22Rv1 (cell line): ENCODE results near the gene NOD1.

Experiments
- H3K27ac ChIP-seq: fragments of 450-650 bp; 2 replicates; pipeline ENCODE4 v1.5.1; 2017
- ZFX ChIP-seq: fragments of 450-650 bp; IDR thresholded peaks from 2 replicates; pipeline ENCODE4 v1.6.1; 2017; ENCODE audit warnings: antibody characterized with exemption, borderline replicate concordance
- TF ChIP-seq, protein P1 (sequence below): fragments of 450-650 bp; IDR thresholded peaks from 2 replicates; pipeline ENCODE4 v1.5.1; 2017; ENCODE audit warnings: mild to moderate bottlenecking

Gene NOD1

DNA sequence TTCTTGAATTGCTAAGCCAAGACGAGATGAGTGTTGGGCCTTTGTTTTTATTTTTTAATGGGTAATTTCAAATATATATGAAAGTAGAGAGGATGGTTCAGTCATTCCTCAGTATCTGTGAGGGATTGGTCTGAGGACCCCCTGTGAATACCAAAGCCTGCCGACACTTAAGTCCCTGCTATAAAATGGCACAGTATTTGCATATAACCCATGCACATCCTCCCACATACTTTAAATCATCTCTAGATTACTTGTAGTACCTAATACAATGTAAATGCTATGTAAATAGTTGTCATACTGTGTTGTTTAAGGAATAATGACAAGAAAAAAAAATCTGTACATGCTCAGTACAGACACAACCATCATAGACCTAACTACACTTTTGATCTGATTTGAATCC, 73.4 kb downstream of the NOD1 start:
- TF ChIP-seq, protein P1, sequence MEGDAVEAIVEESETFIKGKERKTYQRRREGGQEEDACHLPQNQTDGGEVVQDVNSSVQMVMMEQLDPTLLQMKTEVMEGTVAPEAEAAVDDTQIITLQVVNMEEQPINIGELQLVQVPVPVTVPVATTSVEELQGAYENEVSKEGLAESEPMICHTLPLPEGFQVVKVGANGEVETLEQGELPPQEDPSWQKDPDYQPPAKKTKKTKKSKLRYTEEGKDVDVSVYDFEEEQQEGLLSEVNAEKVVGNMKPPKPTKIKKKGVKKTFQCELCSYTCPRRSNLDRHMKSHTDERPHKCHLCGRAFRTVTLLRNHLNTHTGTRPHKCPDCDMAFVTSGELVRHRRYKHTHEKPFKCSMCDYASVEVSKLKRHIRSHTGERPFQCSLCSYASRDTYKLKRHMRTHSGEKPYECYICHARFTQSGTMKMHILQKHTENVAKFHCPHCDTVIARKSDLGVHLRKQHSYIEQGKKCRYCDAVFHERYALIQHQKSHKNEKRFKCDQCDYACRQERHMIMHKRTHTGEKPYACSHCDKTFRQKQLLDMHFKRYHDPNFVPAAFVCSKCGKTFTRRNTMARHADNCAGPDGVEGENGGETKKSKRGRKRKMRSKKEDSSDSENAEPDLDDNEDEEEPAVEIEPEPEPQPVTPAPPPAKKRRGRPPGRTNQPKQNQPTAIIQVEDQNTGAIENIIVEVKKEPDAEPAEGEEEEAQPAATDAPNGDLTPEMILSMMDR: no peak
- no peak for TF ChIP-seq ZFX
- H3K27ac ChIP-seq: no peak overlapping the region

DNA sequence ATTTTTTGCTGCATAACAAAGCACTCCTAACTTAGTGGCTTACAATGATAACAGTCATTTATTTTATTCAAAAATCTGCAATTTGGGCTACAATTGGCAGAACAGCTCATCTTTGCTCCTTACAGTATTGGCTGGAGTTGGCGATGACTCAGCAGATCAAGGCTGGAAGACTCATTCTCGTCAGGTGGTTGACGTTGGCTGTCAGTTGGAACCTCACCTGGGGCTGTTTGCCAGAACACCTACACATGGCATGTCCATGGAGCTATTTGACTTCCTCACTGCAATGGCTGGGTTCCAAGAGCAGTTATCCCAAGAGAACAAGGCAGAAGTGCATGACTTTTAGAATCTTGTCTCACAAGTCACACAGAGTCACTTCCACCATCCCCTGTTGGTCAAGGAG, 75.1 kb downstream of the NOD1 start:
- H3K27ac ChIP-seq: no peak overlapping the region
- TF ChIP-seq, protein P1: no peak
- no peak for TF ChIP-seq ZFX

DNA sequence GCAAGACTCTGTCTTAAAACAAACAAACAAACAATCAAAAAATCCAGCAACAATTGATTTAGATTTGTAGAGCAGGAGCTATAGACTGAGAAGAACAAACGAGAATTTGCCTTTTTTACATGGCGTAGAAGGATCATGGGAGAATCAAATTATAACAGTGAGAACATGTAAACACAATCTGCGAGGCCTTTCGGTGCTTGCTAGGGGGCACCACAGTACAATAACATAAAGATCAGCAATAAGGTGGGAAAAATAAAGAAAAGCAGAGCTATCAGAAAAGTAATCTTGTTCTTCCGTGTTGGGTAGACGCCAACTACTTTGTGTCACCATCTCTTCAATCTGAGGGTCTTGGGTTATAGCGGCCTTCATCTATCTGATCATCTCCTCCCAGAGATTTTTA, 82.2 kb downstream of the NOD1 start:
- TF ChIP-seq ZFX: no peak
- TF ChIP-seq, protein P1: peak; percentile 39; the same call in 1 of the 2 replicates

DNA sequence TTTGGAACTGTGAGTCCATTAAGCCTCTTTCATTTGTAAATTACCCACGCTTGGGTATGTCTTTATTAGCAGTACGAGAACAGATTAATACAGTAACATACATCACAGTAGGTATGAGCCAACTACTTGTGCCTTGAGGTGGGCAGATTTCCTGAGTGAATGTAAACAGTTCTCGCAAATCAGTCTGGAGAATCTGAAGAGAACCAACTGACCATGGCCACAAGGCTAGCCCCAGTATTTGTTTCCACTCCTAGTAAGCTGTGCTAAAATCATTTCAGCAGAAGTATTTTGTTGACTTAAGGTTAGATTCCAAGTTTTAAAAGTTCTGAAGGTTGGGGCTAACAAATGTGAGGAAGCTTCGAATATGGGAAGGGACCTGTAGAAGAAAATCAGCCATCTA, 82.9 kb downstream of the NOD1 start:
- H3K27ac ChIP-seq: no peak overlapping the region
- no peak for TF ChIP-seq ZFX

More for the DNA sequence above, 82.2 kb downstream of the NOD1 start:
- H3K27ac ChIP-seq: no peak overlapping the region

DNA sequence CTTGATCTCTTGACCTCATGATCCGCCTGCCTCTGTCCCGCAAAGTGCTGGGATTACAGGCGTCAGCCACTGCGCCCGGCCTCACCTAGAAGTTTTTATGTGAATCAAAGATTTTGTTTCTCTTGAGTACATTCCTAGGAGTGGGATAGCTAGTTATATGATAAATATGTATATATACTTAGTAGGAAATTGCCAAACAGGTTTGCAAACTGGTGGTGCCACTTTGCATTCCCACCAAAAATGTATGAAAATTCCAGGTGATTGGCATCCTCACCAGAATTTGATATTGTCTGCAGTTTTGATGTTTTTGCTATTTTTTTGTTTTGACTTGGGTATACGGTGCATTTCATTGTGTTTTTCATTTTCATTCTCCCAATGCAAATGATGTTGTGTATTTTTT, 86.8 kb downstream of the NOD1 start:
- TF ChIP-seq ZFX: no peak
- TF ChIP-seq, protein P1: no peak
- no peak overlapping the region for H3K27ac ChIP-seq

DNA sequence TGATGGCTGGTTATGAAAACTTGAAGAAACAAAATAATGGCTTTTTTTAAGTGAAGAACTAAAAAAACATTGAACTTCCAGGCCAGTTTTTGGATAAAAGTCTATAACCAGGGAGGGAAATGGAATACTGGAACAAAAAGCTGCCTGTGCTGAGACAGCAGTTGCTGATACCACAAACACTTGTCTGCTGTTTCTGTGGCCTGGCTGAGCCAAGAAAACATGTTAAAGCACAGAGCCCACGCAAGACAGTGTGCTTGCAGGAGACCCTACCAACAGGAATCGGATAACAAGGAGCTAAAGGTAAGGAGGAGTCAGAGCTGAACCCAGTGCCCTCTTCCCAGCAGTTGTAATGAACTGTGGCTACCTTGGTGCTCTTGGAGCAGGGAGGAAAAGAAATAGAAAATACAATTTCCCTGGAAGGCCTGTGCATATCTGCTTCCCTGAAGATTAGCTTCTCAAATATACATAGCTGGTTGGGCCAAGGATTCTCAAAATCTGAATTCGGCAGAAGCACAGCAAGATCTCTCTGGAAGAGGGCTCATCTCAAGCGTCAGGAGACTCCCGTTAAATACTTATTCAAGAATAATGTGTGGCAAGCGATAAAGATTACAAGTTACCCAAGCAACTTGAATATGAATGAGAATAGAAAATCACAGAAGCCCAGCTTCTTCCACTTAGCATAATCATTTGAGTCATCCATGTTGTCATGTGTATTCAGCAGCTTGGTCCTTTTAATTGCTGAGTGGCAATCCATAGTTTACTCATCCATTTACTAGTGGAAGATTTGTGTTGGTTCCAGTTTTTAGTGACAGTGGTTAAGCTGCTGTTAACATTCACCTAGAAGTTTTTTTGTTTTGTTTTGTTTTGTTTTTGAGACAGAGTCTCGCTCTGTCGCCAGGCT, 87.6 kb downstream of the NOD1 start:
- TF ChIP-seq, protein P1: no peak
- no peak for TF ChIP-seq ZFX

DNA sequence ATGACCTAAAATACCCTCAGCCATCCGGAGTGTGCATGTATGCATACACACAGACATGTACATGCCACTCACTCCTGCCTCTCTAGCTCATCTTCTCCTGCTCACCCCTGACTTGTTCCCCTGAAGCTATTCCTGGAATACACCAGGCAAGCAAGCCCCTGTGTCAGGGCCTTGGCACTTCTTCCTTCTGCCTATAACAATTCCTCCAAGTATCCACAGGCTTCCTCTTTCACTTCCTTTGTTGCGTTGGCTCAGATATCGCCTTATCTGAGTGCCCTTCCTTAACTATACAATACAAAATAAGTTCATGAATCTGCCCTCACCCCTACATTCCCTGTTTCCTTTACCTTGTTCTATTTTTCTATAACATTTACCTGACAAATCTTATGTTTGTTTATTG, 88.8 kb downstream of the NOD1 start:
- H3K27ac ChIP-seq: no peak overlapping the region
- TF ChIP-seq, protein P1: no peak
- no peak for TF ChIP-seq ZFX

More for the DNA sequence above, 87.6 kb downstream of the NOD1 start:
- H3K27ac ChIP-seq: no peak overlapping the region
